HG02623 (cell line): ENCODE results near the gene RAP2B.

Source experiments
- ATAC-seq: cut with Tn5 transposase; IDR thresholded peaks from one replicate; pipeline ENCODE4 v1.9.1; 2021; ENCODE audit warnings: moderate library complexity; ENCODE audit not compliant: unreplicated experiment

RAP2B gene

GRCh38 chr3:153159771-153160397 lies 2.1 kb upstream of the RAP2B start:
- no peak for ATAC-seq

- ATAC-seq = peak; percentile 28
Observed at GRCh38 chr3:153160451-153161137, 1.4 kb upstream of the RAP2B start.

DNA sequence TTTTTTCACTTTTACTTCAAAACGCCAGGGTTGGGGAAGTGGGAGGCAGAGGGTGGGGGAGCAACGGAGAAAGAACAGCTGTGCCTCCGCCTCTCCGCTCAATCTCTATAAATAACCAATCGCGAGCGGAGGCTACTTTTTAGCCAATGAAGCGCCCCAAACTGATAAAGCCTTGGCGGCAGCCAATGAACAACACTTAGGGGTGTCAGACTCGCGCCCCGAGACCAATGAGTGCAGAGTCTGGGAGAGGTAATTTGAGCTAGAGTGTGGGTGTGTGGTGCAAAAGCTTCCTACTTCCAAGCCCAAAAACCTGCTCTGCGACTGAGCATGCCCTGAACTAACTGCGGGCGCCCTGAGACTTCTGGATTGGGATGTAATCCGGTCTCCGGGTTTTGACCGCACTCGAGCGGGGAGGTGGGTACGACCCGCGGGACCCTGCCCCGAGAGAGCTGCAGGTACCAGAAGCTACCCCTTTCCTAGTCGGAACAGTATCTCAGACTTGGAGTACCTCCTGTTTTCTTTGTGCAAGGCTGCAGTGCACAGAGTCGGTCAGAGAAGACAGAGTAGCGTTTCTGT lies 800 bp upstream of the RAP2B start:
- ATAC-seq = peak; percentile 79

- ATAC-seq = peak; percentile 2
Observed at GRCh38 chr3:153162513-153163392, 727 bp downstream of the RAP2B start.

DNA sequence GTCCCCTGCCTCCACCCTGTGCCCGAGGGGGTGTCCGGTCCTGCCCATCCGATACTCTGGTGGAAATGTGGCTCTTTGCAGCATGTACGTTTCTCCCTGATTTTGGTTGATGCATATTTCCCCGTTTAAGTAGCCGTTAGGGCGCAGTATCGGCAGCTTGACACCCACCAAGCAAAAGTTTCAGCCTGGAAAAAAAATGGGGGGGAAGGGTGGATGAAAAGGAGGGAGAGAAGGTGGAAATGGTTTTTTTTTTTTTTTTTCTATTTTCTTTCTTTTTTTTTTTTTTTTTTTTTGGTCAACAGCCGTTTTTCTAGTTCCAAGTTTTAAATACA lies 1.3 kb downstream of the RAP2B start:
- ATAC-seq = no peak

DNA sequence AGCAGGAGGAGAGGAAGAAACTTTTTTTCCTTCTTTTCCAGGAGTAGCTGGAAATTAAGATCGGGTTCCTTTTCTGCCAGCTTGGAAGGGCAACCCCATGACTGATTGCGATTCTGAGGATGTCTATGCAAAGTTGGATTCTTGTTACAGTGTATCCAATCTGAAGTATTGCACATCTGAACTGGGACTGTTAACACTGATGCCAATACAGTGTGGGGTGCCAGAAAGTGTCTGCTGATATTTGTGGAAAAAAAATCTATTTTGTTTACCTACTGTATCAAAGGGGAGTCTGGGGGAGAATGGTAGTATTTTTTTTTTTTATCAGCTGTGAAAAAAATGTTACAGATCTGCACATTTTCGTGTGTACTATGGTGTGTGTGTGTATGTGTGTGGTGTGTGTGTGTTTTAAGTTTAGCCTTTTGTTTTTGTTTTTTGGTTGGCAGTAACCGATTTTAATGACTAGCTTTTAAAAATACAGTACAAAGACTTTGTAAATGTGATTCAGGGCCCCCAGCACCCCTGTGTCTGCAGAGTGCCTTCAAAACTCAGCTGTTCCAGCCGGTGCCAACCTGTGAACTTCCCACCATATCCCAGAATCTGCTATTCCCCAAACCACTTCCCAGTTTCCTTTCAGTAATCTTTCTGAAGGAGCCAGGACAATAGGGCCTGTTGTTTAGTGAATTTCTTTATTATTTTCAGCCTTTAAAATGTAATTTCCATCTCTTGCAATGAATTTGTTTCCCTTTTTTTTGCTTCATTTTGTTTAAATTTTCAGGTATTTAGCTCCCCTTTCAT lies 1.9 kb downstream of the RAP2B start:
- ATAC-seq = no peak

DNA sequence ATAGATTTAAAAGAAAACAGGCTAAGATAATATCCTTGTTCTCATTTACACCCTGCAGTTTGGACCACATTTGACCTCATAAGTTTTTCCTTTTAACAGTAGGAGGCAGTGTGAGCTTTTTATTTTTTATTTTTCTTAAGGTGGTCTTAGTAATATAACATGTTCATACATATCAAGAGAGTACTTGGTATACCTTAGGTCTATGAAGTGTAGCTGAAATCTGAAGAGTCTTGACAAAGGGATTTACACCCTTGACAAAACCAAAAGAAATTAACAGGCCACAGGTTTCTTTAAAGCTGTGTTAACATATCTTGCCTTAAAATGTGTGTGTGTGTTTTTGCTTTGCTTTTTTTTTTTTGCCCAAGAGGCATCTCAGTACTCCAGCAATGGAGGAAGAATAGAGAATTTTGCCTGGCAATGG lies 3.2 kb downstream of the RAP2B start:
- ATAC-seq = no peak

DNA sequence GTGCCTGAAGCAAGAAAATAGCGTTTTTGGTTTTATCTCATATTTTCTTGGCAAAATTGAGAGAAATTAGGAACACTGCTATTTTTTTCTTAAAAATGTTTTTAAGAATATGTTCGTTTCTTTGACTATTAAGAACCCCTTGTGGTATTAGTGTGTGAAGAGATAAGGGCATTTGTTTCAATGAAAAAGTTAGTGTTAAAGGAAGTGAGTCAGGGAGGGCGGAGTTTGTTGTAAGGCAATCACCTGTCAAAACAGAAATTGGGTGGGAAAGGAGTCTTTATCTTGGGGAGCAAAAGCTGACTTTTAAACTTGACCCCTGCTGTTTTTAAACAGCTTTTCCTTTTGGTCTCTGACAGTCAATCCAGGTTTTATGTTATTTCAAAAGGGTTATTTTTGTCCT lies 4.2 kb downstream of the RAP2B start:
- ATAC-seq = no peak

DNA sequence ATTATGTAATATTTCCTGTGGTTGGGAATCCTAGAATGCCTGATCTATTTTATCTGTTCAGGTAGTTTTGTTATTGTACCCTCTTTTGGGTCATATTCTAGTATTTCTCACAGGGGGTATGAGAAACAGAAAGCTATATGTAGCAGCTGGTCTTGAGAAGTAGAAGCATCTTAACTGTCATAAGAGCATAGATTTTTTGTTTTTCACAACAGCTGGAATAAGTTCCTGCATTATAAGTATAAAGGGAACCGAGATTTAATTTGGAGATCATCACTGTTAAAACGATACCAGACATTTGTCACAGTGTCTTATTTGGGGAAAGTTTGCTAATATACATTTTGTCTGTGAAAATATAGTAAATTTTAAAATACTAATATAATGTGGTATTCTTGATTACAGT lies 4.8 kb downstream of the RAP2B start:
- no peak for ATAC-seq

DNA sequence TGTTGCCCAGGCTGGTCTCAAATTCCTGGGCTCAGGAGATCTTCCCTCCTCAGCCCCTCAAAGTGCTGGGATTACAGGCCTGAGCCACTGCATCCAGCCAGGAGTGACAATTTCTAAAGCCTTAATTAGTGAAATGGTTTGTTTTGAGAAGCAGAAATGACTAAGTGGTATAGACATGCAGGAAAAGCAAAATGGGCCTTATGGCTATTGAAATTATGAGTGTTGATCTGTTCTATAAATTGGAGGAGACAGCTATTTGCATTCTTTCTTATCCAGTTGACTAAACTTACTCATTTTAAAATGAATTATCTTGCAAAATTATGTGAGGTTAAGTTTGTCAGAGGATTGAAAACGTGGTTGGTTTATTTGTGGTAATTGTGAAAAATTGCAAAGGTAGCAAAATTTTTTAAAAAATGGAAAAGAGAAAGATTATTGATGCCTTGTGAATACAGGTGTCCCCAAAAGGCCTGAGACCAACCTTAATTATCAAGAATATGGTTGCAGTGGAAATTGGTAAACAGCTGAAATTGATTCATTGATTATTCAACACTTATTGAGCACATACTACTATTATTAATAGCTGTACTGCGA lies 7.9 kb downstream of the RAP2B start:
- ATAC-seq = no peak

GRCh38 chr3:153171256-153171655 lies 9.2 kb downstream of the RAP2B start:
- ATAC-seq = no peak

- ATAC-seq = no peak
Observed at GRCh38 chr3:153171918-153172317, 9.9 kb downstream of the RAP2B start.

DNA sequence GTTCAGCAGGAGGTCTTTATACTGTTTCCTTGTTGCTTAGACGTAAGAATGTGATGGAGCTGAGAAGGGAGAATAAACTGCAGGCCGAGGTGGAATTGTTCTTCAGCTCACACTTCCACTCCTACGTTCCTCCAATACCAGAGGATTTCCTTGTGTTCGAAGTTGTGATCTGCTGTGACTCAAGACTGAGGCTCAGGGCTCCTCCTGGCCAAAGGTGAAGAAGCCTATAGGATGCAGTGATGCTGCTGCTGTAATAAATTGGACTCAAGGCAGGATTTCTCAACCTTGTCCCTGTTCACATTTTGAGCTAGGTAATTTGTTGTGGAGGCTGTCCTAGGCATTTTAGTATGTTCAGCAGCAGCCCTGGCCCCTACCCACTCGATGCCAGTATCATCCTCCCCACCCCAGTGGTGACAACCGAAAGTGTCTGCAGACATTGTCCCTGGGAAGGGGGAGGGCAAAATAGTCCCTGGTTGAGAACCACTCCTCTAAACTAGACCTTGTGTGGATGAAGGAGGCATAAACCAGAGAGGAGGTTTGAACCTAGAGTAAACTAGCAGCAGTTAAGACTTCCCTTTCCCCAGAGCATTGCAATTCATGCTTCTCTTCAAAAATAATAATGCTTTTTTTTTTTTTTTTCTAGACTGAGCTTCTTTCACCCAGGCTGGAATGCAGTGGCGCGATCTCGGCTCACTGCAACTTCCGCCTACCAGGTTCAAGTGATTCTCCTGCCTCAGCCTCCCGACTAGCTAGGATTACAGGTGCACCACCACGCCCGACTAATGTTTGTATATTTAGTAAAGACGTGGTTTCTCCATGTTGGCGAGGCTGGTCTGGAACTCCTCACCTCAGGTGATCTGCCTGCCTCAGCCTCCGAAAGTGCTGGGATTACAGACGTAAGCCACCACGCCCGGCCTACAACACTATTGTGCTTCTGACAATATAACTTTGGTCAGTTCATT lies 11.1 kb downstream of the RAP2B start:
- no peak for ATAC-seq

DNA sequence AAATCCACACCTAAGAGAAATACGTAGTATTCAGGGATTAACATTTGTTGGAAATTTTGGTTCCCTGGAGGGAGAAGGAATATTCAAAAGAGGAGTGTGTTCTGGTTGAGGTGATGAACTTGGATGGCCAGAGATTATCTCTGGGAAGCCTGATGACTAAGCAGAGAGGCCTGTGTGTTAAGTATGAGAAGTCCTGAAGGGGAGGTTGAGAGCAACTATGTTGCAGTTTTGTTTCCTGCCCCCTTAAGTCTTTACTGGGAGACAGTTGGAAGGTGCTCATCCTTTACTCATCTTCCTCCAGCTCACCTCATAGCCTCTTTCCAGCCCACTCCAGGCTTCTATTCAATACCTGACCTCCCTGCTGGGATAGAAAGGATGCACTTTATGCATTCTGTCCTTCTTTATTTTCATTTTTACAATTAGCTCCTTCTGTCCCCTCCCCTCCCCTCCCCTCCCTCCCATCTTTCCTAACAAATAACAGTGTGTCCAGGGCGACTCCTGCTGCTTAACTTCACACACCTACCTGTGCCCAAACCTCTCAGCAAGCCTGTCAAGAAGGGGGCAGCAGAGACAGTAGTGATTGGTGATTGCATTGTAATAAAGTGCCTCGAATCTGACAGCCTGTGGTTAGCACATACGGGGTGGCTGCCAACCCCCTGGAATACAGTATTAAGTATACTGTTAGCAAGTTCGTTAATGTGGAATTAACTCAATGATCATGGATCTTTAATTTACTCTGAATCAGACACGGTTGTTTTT lies 11.9 kb downstream of the RAP2B start:
- no peak for ATAC-seq

DNA sequence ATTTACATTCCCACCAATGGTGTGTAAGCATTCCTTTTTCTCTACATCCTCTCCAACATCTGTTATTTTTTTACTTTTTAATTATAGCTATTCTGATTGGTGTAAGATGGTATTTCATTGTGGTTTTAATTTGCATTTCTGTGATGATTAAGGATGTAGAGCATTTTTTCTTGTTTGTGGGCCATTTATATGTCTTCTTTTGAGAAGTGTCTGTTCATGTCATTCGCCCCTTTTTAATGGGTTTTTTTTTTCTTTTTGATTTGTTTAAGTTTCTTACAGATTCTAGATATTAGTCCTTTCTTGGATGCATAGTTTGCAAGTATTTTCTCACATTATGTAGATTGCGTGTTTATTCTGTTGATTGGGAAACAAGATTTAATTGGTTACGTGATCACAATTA lies 14.2 kb downstream of the RAP2B start:
- no peak for ATAC-seq

GRCh38 chr3:153180860-153181372 lies 18.9 kb downstream of the RAP2B start:
- no peak for ATAC-seq

- ATAC-seq = no peak
Observed at GRCh38 chr3:153182501-153183293, 20.7 kb downstream of the RAP2B start.

DNA sequence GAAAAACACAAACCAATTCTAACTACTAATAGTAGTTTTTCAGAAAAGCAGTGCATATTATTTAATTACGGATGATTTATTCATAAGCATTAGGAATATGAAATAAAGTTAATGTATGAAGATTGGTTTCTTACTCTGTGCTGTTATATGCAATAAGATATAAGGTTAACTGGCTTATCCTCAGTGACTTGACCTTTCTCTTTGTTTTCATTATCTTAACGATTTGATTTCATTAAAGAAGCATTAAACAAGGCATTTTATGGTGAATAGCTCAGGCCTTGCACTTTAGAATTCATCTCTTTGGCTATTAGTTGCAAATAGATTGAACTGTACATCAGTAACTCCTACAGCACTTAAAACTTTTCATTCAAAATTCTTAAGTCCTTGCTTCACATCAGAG lies 28.9 kb downstream of the RAP2B start:
- no peak for ATAC-seq
